LNCaP clone FGC (cell line): Measurements from ENCODE around the gene DNAH10.

Experiments used
- DNase-seq: peaks from one replicate; pipeline ENCODE4 v3.0.0-alpha.2; 2011; ENCODE audit warnings: low read depth
- H3K4me3 ChIP-seq: 2 replicates; pipeline ENCODE4 v1.5.1; 2011; ENCODE audit warnings: mild to moderate bottlenecking, low read depth, low read length, control low read depth
- TF ChIP-seq, protein P1 (sequence below): IDR thresholded peaks from 2 replicates; pipeline ENCODE4 v1.5.1; 2012; ENCODE audit warnings: mild to moderate bottlenecking; ENCODE audit not compliant: control insufficient read depth, insufficient read depth; ENCODE audit errors: extremely low read depth

The DNAH10 gene

DNA sequence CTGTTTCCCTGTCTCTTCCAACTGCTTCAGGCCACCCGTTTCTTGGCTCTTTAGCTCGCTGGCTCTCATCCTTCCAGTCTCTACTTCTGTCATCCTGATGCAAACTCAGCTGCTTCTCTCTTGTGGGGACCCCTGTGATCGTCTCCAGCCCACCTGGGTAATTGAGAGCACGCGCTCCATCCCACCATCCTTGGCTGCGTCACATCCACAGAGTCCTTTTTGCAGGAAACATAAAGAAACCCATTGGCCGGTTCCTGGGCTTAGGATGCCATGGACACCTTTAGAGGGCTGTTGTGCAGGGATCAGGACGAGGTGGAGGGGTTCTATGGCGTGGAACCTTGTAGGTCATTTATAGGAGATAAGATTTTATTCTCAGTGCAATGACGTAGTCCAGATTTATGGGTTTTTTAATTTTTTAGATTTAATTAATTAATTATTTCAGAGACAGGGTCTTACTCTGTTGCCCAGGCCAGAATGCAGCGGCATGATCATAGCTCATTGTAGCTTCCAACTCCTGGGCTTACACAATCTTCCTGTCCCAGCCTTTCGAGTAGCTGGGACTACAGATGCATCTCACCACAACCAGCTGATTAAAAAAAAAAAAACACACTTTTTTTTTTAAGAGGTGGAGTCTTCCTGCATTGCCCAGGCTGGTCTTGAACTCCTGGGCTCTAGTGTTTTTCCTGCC, 127.9 kb downstream of the DNAH10 start:
- TF ChIP-seq, protein P1, sequence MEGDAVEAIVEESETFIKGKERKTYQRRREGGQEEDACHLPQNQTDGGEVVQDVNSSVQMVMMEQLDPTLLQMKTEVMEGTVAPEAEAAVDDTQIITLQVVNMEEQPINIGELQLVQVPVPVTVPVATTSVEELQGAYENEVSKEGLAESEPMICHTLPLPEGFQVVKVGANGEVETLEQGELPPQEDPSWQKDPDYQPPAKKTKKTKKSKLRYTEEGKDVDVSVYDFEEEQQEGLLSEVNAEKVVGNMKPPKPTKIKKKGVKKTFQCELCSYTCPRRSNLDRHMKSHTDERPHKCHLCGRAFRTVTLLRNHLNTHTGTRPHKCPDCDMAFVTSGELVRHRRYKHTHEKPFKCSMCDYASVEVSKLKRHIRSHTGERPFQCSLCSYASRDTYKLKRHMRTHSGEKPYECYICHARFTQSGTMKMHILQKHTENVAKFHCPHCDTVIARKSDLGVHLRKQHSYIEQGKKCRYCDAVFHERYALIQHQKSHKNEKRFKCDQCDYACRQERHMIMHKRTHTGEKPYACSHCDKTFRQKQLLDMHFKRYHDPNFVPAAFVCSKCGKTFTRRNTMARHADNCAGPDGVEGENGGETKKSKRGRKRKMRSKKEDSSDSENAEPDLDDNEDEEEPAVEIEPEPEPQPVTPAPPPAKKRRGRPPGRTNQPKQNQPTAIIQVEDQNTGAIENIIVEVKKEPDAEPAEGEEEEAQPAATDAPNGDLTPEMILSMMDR = no peak
- DNase-seq = no peak
- H3K4me3 ChIP-seq = no peak overlapping the region

DNA sequence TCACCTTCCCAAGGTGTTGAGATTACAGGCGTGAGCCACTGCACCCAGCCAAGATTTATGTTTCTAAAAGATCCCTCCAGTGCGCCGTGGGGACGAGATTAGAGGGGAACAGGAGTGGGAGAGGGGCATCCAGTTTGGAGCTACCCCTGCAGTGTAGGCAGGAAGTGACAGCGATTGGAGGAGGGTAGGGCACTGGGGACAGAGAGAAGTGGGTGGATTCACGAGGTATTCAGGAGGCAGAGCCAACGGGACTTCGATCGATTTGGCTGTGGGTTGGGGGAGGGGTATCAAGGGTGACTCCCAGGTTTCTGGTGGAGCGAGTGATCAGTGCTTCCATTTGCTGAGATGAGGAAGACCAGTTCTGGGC, 128.4 kb downstream of the DNAH10 start:
- H3K4me3 ChIP-seq = no peak overlapping the region
- no peak for DNase-seq
- TF ChIP-seq, protein P1 = no peak

DNA sequence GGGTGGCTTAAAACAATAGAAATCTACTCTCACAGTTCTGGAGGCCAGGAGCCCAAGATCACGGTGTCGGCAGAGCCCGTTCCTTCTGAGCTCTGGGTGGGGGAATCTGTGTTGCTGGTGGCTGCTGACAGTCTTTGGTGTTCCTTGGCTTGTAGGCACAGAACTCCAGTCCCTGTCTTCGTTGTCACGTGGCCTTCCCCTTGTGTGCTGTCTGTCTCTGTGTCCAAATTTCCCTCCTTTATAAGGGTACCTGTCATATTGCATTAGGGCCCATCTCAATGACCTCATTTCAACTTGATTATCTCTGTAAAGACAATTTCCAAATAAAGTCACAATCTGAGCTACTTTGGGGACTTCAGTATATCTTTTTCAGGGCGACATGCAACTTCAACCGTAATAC, 128.9 kb downstream of the DNAH10 start:
- no peak for DNase-seq
- H3K4me3 ChIP-seq = no peak overlapping the region
- TF ChIP-seq, protein P1 = no peak

DNA sequence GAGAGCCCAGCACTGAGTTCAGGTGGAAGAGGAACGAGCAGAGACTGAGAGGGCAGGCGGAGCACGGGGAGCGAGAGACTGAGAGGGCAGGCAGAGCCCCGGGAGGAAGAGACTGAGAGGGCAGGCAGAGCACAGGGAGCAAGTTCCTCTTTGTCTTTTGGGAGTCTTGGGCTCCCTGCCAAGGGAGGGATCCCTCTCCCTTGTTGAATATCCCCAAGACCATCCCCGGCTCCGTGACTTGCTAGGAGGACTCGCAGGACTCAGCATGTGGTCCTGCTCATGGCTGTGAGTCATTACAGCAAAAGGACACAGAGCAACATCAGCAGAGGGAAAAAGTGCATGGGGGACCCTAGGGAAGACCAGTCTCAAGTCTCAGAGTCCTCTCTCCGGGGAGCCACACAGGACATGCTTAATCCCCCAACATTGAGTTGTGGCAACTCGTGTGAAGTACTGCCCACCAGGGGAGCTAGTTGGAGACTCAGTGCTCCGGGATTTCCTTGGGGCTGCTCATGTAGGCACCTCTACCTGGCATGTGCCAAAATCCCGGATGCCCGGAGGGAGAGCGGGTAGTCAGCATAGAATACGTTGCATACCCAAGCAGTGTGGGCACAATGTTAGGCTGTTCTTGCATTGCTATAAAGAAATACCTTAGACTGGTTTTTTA, 129.5 kb downstream of the DNAH10 start:
- H3K4me3 ChIP-seq = no peak overlapping the region
- DNase-seq = no peak
- TF ChIP-seq, protein P1 = no peak

DNA sequence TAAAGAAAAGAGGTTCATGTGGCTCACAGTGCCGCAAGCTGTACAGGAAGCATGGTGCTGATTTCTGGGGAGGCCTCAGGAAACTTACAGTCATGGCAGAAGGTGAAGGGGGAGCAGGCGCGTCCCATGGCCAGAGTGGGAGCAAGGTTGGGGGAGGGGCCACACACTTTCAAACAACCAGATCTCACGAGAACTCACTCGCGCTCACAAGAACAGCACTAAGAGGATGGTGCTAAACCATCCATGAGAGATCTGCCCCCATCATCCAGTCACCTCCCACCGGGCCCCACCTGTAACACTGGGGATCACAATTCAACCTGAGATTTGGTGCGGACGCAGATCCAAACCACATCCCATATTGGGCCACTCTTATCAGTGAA, 130.1 kb downstream of the DNAH10 start:
- TF ChIP-seq, protein P1 = no peak
- H3K4me3 ChIP-seq = no peak overlapping the region
- no peak for DNase-seq

DNA sequence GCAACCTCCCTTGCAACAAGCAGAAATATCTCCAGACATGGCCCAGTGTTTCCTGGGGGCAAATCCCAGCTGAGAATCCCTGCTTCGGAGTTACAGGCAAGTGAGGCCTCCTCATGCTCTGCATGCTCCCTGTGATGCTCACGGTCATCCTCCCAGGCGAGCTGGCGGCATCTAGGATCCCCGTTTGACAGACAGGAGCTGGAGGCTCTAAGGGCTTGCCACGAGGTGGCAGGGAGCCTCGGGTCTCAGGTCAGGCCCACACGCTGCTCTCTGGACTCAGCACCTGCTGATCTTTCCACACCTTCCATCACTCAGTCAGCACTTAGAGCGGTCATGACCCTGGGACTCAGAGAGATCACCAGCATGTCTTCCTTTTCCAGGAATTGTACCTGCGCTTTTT, 130.8 kb downstream of the DNAH10 start:
- TF ChIP-seq, protein P1 = no peak

DNA sequence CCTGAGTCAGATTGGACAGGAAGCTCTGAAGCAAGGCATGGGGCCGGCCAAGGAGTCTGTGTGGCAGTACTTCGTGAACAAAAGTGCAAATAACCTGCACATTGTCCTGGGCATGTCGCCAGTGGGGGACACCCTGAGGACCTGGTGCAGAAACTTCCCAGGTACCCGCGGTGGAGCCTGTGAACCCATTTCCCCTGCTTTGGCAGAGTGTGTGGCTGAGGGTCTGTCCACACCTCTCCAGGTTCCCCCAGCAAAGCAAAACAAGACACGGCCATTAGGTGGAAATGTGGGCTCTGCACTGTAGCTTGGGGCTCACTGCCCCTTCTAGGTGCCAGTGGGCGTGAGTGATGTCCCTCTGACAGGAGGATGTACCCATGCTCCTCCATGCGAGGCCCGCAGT, 131.2 kb downstream of the DNAH10 start:
- no peak for DNase-seq
- H3K4me3 ChIP-seq = no peak overlapping the region
- TF ChIP-seq, protein P1 = no peak

More for the DNA sequence above, 130.8 kb downstream of the DNAH10 start:
- DNase-seq = no peak
- H3K4me3 ChIP-seq = no peak overlapping the region
